Activated naive CD4-positive, alpha-beta T cell treated with anti-CD3 and anti-CD28 coated beads for 36 hours (primary cell): ENCODE data around the gene ATG12. TPM values are rescaled to one million over a fixed set of nuclear protein-coding genes. Genes with fewer than 3 reads are reported as not detected.
A peak's percentile ranks its signal among the peaks of the same experiment; 100 is the strongest.
"Not testable (repeated sequence)": the region's sequence is repeated elsewhere in the genome, so short reads cannot be mapped to it uniquely, and the experiment has no call there.

Source experiments
- CTCF ChIA-PET: fragments of 350-600 bp; sonication (Branson Sonifier 250); formaldehyde crosslinking; loops from one replicate; lab custom pipeline; 2021; ENCODE audit warnings: antibody characterized with exemption; lab: Charles Lee
- DNase-seq: peaks from one replicate; pipeline ENCODE4 v3.0.0-alpha.2; 2020
- H3K27ac Mint-ChIP-seq: one replicate; pipeline ENCODE4 v1.8.0; 2021; ENCODE audit warnings: mild to moderate bottlenecking, mixed read lengths
- H3K27me3 Mint-ChIP-seq: one replicate; pipeline ENCODE4 v1.8.0; 2021; ENCODE audit warnings: low read depth, mixed read lengths
- H3K36me3 Mint-ChIP-seq: one replicate; pipeline ENCODE4 v1.8.0; 2021; ENCODE audit warnings: low read depth, mixed read lengths
- H3K4me1 Mint-ChIP-seq: one replicate; pipeline ENCODE4 v1.8.0; 2021; ENCODE audit warnings: low read depth, mixed read lengths
- H3K4me3 Mint-ChIP-seq: one replicate; pipeline ENCODE4 v1.8.0; 2021; ENCODE audit warnings: mild to moderate bottlenecking, moderate library complexity, mixed read lengths
- H3K9me3 Mint-ChIP-seq: one replicate; pipeline ENCODE4 v1.8.0; 2021; ENCODE audit warnings: mixed read lengths
- intact Hi-C: fragments of 100-400 bp; cut with micrococcal nuclease; formaldehyde crosslinking; loops from one replicate; pipeline ENCODE4 v1.15.1; 2023
- total RNA-seq, 2 experiments: library from RNA; stranded (reverse); gene quantifications; one replicate each; pipeline ENCODE4 v1.2.3, GENCODE V29; 2021

The ATG12 gene
- total RNA-seq, 2 experiments from 2014 or later: 39.1 to 41.3 TPM

DNA sequence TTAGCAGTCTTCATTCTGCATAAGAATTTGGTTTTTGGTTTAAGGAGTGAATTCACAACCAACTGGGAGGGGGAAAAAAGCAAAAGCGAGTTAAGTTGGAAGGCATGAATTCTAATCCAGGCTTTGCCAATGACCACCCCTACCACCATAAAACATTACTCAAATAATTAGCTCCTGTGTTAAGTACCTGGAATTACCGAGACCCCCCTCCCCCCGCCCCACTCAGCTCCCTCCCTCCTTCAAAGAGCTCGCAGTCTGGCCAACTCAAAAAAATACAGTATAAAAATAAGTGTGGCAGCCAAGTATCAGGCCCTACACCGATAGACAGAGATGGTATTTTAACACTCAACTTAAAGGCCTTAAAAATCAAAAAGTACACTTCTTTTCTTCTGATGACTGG, 492 bp downstream of the ATG12 start:
- Mint-ChIP-seq H3K27me3 (no peaks in the 10 kb centered on the region), H3K4me3 (peak overlapping the region; percentile 96), H3K36me3 (peaks cover 13% of the 10 kb centered on the region), H3K9me3 (no peaks in the 10 kb centered on the region), H3K27ac (peak overlapping the region; percentile 99), H3K4me1 (peaks cover 45% of the 10 kb centered on the region)
- intact Hi-C loops: loop anchor here (1.0 to 10.0 kb wide), 9 partner anchors 26 to 579 kb away; partner anchors contain the start of genes CCDC112, COMMD10, FEM1C and PGGT1B
- DNase-seq: no peak
- CTCF ChIA-PET: interaction anchor here (0.7 to 2.9 kb wide), 6 partner anchors 9 to 212 kb away, joined by 3 to 20 read pairs (median 6); no protein-coding TSS in a partner anchor

DNA sequence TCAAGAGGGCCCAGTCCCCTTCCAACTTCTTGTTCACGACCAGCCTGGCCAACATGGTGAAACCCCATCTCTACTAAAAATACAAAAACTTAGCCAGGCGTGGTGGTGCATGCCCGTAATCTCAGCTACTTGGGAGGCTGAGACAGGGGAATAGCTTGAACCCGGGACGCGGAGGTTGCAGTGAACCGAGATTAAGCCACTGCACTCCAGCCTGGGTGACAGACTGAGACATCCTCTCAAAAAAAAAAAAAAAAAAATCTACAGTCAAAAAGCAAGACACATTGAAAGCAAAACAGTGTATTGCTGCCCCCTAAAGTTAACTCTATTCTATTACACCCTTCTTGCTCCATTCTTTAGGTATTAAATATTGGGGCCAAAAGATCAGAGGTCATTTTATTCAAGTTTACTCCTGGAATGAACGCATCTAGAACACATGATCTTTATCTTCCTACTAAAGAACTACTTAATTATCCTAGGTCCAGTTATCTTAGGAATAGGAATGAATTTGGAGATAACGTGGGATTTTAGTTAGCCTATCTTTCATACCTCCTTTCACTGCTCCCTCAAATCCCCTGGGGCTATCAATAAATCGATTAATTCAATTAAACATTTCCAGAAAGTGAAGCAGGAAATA, 2.4 kb downstream of the ATG12 start:
- peak overlapping the region; percentile 35 for H3K4me3 Mint-ChIP-seq
- H3K27me3 Mint-ChIP-seq: no peaks in the 10 kb centered on the region
- DNase-seq: peak; percentile 57
- H3K4me1 Mint-ChIP-seq: peaks cover 33% of the 10 kb centered on the region
- intact Hi-C loops: loop anchor here (1.0 kb wide), 3 partner anchors 205 to 530 kb away; no protein-coding TSS in a partner anchor
- H3K36me3 Mint-ChIP-seq: peaks cover 18% of the 10 kb centered on the region
- H3K9me3 Mint-ChIP-seq: no peaks in the 10 kb centered on the region
- CTCF ChIA-PET: interaction anchor here (0.6 to 2.9 kb wide), 13 partner anchors 8 to 408 kb away, joined by 3 to 20 read pairs (median 4); partner anchors contain the start of gene TMED7
- H3K27ac Mint-ChIP-seq: no peak overlapping the region

GRCh38 chr5:115835481-115835880, 5.9 kb downstream of the ATG12 start:
- no peak overlapping the region for H3K27ac Mint-ChIP-seq
- intact Hi-C loops: no loop called here
- peaks cover 29% of the 10 kb centered on the region for H3K36me3 Mint-ChIP-seq
- no peak overlapping the region for H3K4me3 Mint-ChIP-seq
- no peaks in the 10 kb centered on the region for H3K9me3 Mint-ChIP-seq
- no peaks in the 10 kb centered on the region for H3K27me3 Mint-ChIP-seq
- CTCF ChIA-PET: no interaction called here
- DNase-seq: no peak
- peaks cover 26% of the 10 kb centered on the region for H3K4me1 Mint-ChIP-seq

GRCh38 chr5:115831163-115831768, 10.1 kb downstream of the ATG12 start:
- H3K27ac Mint-ChIP-seq: no peak overlapping the region
- peaks cover 35% of the 10 kb centered on the region for H3K36me3 Mint-ChIP-seq
- no peak overlapping the region for H3K4me3 Mint-ChIP-seq
- intact Hi-C loops: loop anchor here (1.0 to 5.0 kb wide), 2 partner anchors 197 to 734 kb away; no protein-coding TSS in a partner anchor
- no peaks in the 10 kb centered on the region for H3K27me3 Mint-ChIP-seq
- peaks cover 5% of the 10 kb centered on the region for H3K9me3 Mint-ChIP-seq
- peaks cover 5% of the 10 kb centered on the region for H3K4me1 Mint-ChIP-seq
- peak; percentile 27 for DNase-seq
- CTCF ChIA-PET: interaction anchor here (0.7 to 1.9 kb wide), 8 partner anchors 9 to 255 kb away, joined by 3 to 7 read pairs (median 4); no protein-coding TSS in a partner anchor

DNA sequence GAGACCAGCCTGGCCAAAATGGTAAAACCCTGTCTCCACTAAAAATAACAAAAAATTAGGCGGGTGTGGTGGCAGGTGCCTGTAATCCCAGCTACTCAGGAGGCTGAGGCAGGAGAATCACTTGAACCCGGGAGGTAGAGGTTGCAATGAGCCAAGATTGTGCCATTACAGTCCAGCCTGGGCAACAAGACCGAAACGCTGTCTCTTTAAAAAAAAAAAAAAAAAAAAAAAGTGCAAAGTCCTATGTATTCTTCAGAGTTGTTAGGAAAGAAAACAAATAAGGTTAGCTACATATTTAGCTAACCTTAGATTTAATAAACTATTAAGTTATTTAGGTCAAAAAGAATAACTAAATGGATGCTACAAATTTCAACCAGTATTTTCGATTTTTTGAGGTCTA, 11.5 kb downstream of the ATG12 start:
- intact Hi-C loops: loop anchor here (5.0 kb wide), 1 partner anchor 733 kb away; no protein-coding TSS in a partner anchor
- peaks cover 3% of the 10 kb centered on the region for H3K27me3 Mint-ChIP-seq
- peaks cover 5% of the 10 kb centered on the region for H3K4me1 Mint-ChIP-seq
- H3K36me3 Mint-ChIP-seq: peaks cover 28% of the 10 kb centered on the region
- CTCF ChIA-PET: interaction anchor here (1.2 kb wide), 1 partner anchor 10 kb away, joined by 3 read pairs; no protein-coding TSS in a partner anchor
- no peak overlapping the region for H3K4me3 Mint-ChIP-seq
- peaks cover 11% of the 10 kb centered on the region for H3K9me3 Mint-ChIP-seq
- no peak overlapping the region for H3K27ac Mint-ChIP-seq
- DNase-seq: no peak

DNA sequence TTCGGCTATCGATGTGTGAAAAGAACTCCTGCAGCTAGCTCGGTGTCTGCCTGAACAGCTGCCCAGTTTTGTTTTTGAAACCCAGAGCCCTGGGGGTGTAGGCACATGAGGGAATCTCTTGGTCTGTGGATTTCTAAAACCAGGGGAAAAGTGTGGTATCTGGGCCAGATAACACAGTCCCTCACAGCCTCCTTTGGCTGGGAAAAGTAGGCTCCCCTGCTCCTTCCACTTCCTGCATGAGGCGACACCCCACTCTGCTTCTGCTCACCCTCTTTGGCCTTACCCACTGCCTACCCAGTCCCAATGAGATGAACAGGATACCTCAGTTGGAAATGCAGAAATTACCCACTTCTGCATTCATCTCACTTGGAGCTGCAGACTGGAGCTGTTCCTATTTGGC, 15.4 kb downstream of the ATG12 start:
- Mint-ChIP-seq H3K27ac (no peak overlapping the region), H3K4me3 (no peak overlapping the region), H3K4me1 (peaks cover 2% of the 10 kb centered on the region), H3K36me3 (peaks cover 18% of the 10 kb centered on the region), H3K9me3 (peaks cover 18% of the 10 kb centered on the region), H3K27me3 (peaks cover 9% of the 10 kb centered on the region)
- CTCF ChIA-PET: interaction anchor here (0.6 kb wide), 1 partner anchor 10 kb away, joined by 4 read pairs; the partner anchor contains the start of gene CDO1
- intact Hi-C loops: no loop called here
- no peak for DNase-seq

DNA sequence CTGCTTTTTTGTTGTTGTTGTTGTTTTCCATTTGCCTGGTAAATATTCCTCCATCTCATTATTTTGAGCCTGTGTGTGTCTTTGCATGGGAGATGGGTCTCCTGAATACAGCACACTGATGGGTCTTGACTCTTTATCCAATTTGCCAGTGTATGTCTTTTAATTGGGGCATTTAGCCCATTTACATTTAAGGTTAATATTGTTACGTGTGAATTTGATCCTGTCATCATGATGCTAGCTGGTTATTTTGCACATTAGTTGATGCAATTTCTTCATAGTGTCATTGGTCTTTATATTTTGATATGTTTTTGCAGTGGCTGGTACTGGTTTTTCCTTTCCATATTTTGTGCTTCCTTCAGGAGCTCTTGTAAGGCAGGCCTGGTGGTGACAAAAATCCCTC, 16.4 kb downstream of the ATG12 start:
- H3K27me3 Mint-ChIP-seq: peaks cover 16% of the 10 kb centered on the region
- CTCF ChIA-PET, H3K4me1 Mint-ChIP-seq, DNase-seq, H3K4me3 Mint-ChIP-seq, intact Hi-C loops, H3K27ac Mint-ChIP-seq: not testable (repeated sequence)
- H3K9me3 Mint-ChIP-seq: peaks cover 18% of the 10 kb centered on the region
- H3K36me3 Mint-ChIP-seq: peaks cover 18% of the 10 kb centered on the region

GRCh38 chr5:115820846-115821245, 20.5 kb downstream of the ATG12 start:
- peaks cover 42% of the 10 kb centered on the region for H3K27me3 Mint-ChIP-seq
- no peak overlapping the region for H3K4me3 Mint-ChIP-seq

DNA sequence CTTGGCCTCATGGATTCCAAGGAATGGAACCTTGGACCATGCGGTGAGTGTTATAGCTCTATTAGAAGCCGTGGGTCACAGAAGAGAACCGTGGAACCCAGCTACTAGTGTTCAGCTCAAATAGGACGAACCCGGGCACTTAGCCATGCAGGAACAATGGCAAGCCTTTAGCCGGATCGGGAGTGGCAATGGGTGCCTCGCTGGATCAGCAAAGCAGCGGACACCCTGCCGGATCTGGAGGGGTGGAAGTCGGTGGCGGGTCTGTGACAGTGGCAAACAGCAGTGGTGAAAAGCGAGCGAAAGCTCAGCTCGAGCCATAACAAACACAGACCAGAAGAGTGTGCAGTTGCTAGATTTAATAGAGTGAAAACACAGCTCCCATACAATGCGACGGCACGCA, 22.5 kb downstream of the ATG12 start:
- H3K36me3 Mint-ChIP-seq: no peaks in the 10 kb centered on the region
- peaks cover 2% of the 10 kb centered on the region for H3K9me3 Mint-ChIP-seq
- no peak overlapping the region for H3K27ac Mint-ChIP-seq
- CTCF ChIA-PET: no interaction called here
- DNase-seq: no peak
- peaks cover 13% of the 10 kb centered on the region for H3K4me1 Mint-ChIP-seq
- peaks cover 58% of the 10 kb centered on the region for H3K27me3 Mint-ChIP-seq
- no peak overlapping the region for H3K4me3 Mint-ChIP-seq
- intact Hi-C loops: no loop called here

More at GRCh38 chr5:115820846-115821245, 20.5 kb downstream of the ATG12 start:
- Mint-ChIP-seq H3K27ac (no peak overlapping the region), H3K4me1 (peaks cover 4% of the 10 kb centered on the region), H3K9me3 (peaks cover 13% of the 10 kb centered on the region), H3K36me3 (no peaks in the 10 kb centered on the region)
- intact Hi-C loops: no loop called here
- CTCF ChIA-PET: interaction anchor here (2.2 kb wide), 1 partner anchor 187 kb away, joined by 4 read pairs; no protein-coding TSS in a partner anchor
- DNase-seq: no peak

DNA sequence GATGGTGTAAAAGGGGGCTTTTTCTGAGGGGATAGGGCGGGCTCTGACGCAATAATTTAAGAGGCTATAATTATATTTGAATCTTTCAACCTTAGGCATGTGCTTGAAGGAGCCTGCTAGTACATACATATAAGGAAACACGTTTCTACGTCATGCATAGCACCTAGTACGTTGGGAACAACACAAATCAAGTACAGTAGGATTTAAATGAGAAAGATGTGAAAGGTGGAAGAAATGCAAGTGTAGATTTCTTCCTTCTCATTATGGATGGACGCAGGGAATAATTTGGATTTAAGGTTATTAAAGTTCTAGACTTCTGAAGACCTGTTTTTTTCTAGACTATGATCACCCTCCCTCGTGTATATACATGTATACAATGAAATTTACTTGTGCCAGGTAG, 24.0 kb downstream of the ATG12 start:
- no peak overlapping the region for H3K4me3 Mint-ChIP-seq
- H3K9me3 Mint-ChIP-seq: no peaks in the 10 kb centered on the region
- CTCF ChIA-PET: no interaction called here
- H3K27me3 Mint-ChIP-seq: peaks cover 68% of the 10 kb centered on the region
- intact Hi-C loops: no loop called here
- H3K36me3 Mint-ChIP-seq: no peaks in the 10 kb centered on the region
- no peak for DNase-seq
- H3K27ac Mint-ChIP-seq: no peak overlapping the region
- peaks cover 13% of the 10 kb centered on the region for H3K4me1 Mint-ChIP-seq

DNA sequence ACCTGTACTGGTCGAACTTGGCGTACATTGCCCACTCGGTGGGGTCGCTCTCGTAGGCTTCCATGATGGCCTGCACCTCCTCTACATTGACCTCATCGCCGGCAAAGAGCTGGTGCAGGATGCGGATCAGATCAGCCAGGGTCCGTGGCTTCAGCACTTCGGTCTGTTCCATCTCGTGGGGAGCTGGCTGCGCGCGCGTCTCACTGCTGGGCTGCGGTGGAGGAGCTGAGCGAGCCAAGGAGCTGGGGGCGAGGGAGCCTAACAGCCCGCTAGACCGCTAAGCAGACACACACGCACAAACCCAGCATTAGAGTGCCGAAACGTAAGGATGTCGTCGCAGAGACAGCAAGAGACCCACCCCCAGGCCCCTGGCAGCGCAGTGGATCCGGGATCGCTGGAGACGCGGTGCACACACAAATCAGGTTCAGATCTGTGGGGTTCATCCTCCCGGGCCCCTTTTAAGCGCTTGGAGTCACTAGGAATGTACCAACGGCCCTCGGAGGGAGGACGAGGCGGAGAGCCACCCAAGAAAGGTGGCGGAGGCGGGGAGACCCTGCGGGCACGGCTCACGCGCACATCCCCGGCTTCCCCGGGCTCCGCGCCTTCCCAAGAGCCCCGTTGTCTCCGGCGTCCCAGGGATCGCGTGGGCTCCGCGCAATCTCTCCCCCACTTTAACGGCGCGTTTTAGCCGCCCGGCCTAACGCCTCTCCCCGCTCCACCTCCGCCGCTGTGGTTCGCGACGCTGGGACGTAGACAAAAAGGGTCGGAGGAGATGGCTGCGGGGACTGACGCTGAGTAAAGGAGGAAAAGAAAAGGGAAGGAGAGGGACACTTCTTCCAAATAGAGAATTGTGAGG, 24.9 kb downstream of the ATG12 start, which contains the start of gene CDO1:
Gene CDO1 (minus strand): TSS at position 434 of the 856 bp plus-strand sequence. CDS start 262 bp downstream, at position 172.
- H3K9me3 Mint-ChIP-seq: no peaks in the 10 kb centered on the region
- H3K27me3 Mint-ChIP-seq: peaks cover 68% of the 10 kb centered on the region
- intact Hi-C loops: no loop called here
- no peak within 1 kb of the TSS for H3K27ac Mint-ChIP-seq
- peak; percentile 37 for DNase-seq
- H3K4me3 Mint-ChIP-seq: peak within 1 kb of the TSS; percentile 61
- CTCF ChIA-PET: interaction anchor here (0.6 to 1.1 kb wide), 2 partner anchors 9 to 15 kb away, joined by 3 to 4 read pairs; no protein-coding TSS in a partner anchor
- H3K4me1 Mint-ChIP-seq: peaks cover 13% of the 10 kb centered on the region
- no peaks in the 10 kb centered on the region for H3K36me3 Mint-ChIP-seq
